ENCODE results near the gene FBXO31.
A peak's percentile ranks its signal among the peaks of the same experiment; 100 is the strongest.
"Not testable (repeated sequence)": the region's sequence is repeated elsewhere in the genome, so short reads cannot be mapped to it uniquely, and the experiment has no call there.

The FBXO31 gene

GRCh38 chr16:87344931-87345631, 38.5 kb downstream of the FBXO31 start:
- DNase-seq: no peak

DNA sequence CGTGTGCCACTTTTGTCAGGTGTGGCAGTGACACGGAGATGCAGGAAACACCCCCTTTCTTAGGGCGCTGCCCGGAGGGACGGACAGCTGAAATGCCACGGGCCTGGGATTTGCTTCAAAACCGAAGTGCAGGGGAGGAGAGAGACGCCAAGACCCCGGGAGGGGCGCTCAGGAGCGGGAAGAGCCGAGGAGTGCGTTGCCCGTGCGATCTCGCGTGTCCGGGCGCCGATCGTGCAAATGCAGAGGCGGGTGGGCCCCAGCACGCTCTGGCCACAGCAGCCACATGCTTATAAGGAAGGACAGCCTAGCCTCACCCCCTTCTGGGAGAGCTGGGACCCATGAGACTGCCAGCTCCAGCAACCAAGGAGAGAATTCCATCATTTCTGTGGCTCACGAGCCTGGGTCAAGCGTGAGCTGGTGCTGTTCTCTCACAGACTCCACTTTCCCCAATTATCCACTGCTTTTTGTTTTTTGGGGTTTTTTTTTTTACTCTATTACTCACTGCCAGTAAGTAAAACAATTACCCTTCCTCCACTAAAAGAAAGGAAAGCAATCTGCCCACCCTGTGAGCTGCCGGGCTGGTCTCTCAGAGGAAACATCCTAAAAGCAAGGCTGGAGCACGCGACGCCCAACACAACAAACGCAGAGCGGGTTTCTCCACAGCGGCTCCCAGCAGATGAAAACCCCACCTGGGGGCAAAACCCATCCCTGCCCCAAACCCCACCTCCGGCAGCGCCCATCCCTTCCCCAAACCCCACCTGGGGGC, 39.2 kb downstream of the FBXO31 start:
- no peak for DNase-seq

DNA sequence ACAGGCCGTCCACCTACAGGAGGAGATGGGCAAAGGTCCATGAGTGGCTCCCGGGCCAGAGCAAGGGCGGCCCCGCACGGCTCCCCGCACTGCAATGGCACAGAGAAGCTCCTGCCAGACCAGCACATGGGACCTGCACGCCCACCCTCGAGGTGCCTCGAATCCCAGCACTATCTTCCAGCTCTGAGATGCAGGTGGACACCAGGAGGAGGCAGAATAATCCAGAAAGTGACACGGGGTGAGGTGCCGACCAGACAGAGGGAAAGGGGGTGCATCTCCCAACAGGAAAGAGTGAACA, 39.9 kb downstream of the FBXO31 start:
- DNase-seq: no peak

GRCh38 chr16:87342978-87343752, 40.4 kb downstream of the FBXO31 start:
- no peak for DNase-seq

- DNase-seq: no peak
Measured at GRCh38 chr16:87342504-87342903, 41.1 kb downstream of the FBXO31 start.

DNA sequence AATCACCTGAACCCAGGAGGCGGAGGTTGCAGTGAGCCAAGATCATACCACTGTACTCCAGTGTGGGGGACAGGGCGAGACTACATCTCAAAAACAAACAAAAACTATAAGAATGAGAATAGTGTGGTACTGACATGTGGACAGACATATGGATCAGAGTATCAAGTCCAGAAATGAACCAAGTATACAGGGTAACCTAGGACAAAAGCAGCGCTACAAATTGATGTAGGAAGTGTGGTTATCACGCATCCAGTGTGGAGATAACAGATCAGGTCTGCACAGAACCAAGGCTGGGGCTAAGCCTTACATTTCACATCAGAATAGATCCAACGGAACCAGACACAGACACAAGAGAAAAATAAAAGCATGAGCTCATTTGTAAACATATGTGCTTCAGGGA, 43.4 kb downstream of the FBXO31 start:
- no peak for DNase-seq

DNA sequence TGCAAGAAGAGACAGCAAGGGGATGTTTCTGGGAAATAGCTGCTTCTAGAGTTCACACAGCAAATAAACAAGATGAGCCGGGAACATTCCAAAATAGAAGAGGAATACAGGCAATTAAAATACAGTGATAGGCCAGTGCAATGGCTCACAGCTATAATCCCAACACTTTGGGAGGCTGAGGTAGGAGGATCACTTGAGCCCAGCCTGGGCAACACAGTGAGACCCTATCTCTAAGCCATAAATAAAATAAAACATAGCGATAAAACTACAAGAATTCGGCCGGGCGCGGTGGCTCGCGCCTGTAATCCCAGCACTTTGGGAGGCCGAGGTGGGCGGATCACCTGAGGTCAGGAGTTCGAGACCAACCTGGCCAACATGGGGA, 43.9 kb downstream of the FBXO31 start:
- DNase-seq: not testable (repeated sequence)

DNA sequence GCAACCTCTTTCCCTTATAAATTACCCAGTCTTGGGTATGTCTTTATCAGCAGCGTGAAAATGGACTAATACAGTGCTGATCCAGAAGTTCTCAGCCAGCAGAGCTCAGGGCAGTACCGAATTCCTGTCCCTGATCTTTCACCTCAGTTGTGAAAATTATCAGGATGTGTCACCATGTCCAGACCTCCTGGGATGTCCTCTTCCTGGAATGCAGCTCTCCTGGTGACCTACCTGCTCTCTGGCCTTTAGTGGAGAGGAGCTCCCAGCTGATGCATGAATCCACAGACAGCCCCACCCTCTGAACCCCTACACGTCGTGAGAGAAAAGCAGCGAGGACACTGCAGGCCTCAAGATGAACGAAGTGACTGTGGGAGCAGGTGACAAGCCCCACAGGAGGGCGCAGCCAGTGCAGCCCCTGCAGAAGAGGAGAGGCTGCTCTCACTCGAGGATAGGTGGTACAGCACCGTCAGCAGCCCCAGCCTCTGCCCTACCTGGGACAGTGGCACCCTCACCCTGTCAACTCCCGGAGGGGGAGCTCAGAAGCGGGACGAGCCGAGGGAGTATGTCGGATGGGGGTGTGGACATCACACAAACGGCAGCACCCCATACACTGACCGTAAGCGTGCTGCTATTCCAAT, 44.4 kb downstream of the FBXO31 start:
- no peak for DNase-seq

- no peak for DNase-seq
Measured at GRCh38 chr16:87338155-87338765, 45.3 kb downstream of the FBXO31 start.

GRCh38 chr16:87337262-87337771, 46.3 kb downstream of the FBXO31 start:
- DNase-seq: no peak

DNA sequence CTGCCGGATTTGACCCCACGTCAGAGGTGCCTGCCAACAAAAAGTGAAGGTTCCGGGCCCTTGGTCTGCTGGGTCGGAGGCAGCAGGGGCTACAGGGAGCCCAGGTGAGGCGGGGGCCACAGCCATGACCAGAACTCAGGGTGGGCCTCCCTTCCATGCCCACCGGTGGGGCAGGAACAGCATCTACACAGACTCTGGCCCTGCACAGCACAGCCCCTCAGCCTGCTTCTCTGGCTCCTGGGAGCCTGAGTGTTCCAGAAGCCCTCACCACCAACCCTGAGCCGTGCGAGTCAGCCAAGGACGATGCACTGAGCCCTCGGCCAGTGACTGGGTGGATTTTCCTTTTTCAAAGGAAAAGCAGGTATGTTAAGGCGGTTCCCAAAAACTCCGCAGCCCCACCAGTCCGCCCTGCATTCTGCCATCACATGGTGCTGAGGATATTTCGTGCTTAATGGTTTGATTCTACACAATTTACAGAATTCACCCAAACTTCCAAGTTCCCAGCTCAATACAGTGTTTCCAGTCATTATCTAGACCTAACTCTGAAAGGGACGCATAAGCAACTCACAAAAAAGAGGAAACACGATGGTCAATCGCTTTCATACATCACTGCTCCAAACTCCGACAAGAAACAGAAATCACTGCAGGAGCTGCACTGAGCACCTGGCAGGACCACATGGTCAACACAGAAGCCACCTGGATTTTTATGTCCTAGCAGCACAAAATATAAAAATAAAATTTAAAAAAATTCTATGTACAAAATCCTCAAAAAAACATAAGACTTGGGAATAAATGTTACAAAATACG, 46.9 kb downstream of the FBXO31 start:
- DNase-seq: no peak

DNA sequence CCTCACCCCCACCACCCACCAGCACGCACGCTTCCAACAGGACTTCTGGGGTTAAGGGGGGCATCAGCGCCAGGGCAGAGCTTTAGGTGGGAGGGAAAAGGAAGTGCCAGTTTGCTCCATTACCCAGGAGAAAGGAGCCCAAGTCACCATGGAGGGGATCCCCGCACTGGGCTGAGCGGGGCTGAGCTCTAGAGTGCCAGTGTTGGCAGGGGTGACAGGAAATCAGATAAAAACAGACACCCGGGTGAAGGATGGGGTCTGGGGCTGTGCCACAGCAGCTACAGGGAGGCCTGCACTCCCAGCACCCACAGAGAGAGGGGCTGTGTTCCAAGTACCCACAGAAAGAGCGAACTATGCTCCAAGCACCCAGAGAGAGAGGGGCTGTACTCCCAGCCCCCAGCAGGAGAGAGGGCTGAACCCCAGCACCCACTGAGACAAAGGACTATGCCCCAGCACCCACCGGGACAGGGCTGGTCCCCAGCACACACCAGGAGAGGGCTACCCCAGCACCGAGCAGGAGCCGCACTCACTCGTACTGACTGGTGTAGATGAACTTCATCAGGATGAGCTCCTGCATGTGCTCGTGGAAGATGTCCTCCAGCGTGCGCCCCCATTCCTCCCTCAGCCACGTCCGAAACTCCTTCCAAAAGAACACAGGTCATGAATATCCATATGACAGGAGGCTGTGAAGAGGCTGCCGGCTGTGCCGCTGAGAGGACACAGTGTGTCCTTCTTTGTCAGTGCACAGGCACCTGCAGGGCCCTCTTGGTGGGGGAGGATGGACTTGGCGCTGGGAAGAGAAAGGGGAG, 47.7 kb downstream of the FBXO31 start:
- DNase-seq: no peak

DNA sequence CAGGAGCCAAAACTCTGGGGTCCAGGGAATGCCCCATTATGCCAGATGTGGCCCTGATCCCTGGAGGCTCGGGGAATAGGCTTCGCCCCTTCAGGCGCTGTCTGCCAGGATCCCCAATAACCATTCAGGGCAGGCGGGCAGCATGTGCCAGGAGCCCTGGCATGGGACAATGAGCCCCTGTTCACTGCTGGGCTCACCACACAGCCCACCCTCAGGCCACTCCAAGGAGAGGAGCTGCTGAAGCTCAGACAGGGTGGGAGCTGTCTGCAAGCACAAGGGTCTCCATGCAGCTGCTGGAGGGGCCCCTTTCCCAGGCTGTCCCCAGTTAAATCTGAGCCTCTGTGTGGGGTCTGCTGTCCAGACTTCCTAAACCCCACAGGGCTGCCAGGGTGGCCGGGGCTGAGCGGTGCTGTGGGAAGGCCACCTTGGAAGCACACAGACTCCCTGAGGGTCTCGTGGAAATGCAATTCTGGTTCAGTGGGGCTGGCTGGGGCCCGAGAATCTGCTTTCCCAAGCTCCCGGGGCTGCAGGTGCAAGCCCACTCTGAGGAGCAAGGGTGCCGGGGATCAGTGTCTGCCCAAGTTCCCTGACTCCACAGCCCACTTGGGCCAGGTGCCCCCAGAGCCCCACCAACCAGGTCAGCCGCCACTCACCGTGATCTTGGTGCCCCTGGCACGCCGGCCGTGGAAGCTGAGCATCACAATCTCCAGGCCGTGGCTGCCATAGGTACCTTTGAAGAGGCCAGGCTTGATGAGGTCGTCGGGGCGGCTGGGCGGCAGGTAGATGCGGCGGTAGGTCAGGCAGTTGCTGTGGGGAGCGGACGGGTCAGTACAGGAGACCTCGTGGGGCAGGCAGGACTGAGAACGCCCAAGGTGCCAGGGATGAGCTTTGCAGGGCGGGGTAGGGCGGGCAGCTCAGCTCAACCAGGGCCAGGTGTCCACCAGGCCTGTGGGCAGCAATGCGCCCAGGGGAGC, 48.6 kb downstream of the FBXO31 start:
- peak in 14 of 56 donors; percentile 8 to 45 (median 16) for DNase-seq

GRCh38 chr16:87333581-87334331, 49.8 kb downstream of the FBXO31 start:
- DNase-seq: no peak

GRCh38 chr16:87333101-87333500, 50.5 kb downstream of the FBXO31 start:
- DNase-seq: peak in 46 of 56 donors; percentile 10 to 78 (median 47)

- no peak for DNase-seq
Measured at GRCh38 chr16:87332150-87332549, 51.4 kb downstream of the FBXO31 start.

- DNase-seq: no peak
Measured at GRCh38 chr16:87331241-87331801, 52.3 kb downstream of the FBXO31 start.

Measured in nucleus accumbens (tissue), 56 donors.